Measurements from ENCODE around the gene ZNF595. TPM values are rescaled to one million over a fixed set of nuclear protein-coding genes. Genes with fewer than 3 reads are reported as not detected.
"Not testable (repeated sequence)": the region's sequence is repeated elsewhere in the genome, so short reads cannot be mapped to it uniquely, and the experiment has no call there.

ZNF595 gene
- polyA plus RNA-seq (ENCODE audit: insufficient read length in 10 of 10): 10 to 100 TPM in 6 of 10 donors, 1 to 10 TPM in 4; 7.2 to 12.9 (median 10.4) TPM
- long read RNA-seq, donor 1, partial matches to known transcripts: 0 of 2 reads
- long read RNA-seq, donor 1, other reads (novel, unspliced or antisense): 0 of 2 reads
- long read RNA-seq, donor 2, partial matches to known transcripts: 0 of 4 reads
- long read RNA-seq, donor 2, other reads (novel, unspliced or antisense): 0 of 4 reads
- long read RNA-seq, donor 3: 0 reads
- long read RNA-seq, donor 4, partial matches to known transcripts: 0 of 3 reads
- long read RNA-seq, donor 4, other reads (novel, unspliced or antisense): 0 of 3 reads
- long read RNA-seq, donor 5, partial matches to known transcripts: 0 of 5 reads
- long read RNA-seq, donor 5, other reads (novel, unspliced or antisense): 0 of 5 reads
- long read RNA-seq, donor 6, partial matches to known transcripts: 0 of 4 reads
- long read RNA-seq, donor 6, other reads (novel, unspliced or antisense): 0 of 4 reads
- long read RNA-seq, donor 7, partial matches to known transcripts: 0 of 3 reads
- long read RNA-seq, donor 7, other reads (novel, unspliced or antisense): 0 of 3 reads
- long read RNA-seq, donor 8, partial matches to known transcripts: 0 of 3 reads
- long read RNA-seq, donor 8, other reads (novel, unspliced or antisense): 0 of 3 reads
- long read RNA-seq, donor 9, partial matches to known transcripts: 0 of 1 reads
- long read RNA-seq, donor 9, other reads (novel, unspliced or antisense): 0 of 1 reads

DNA sequence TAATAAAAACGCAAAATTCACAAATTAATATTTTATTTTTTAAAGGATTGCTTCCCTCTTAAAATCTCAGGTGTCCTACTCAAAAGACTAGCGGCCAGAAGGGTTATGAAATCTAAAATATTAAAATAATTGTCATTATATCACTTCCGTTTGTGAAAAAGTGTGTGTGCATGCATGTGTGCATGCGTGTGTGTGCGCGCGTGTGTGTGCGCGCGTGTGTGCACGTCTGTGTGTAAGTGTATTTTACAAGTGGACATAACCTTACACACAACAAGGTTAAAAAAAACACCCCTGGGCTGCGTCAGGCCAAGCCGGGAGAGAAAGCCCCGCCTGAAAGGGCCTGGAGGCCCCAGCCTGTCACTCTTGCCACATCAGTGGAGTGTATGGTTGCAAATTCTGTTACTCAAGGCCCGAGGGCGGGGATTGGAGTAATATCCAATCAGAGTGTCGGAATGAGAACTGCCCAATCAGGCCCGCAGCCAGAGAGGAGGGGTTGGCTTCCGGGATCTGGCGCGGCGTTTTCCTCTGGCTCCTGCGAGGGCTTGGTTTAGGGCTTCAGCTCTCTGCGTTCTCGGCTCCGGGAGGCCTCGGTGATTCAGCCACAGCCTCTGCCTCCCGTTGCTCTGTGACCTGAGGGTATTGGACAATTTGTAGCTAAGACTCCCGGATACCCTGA, at the start of gene ZNF595:
ZNF595 (plus strand) TSS at position 518 of the 676 bp plus-strand sequence. CDS start 168 bp downstream, outside the sequence.
- not testable (repeated sequence) for DNase-seq

DNA sequence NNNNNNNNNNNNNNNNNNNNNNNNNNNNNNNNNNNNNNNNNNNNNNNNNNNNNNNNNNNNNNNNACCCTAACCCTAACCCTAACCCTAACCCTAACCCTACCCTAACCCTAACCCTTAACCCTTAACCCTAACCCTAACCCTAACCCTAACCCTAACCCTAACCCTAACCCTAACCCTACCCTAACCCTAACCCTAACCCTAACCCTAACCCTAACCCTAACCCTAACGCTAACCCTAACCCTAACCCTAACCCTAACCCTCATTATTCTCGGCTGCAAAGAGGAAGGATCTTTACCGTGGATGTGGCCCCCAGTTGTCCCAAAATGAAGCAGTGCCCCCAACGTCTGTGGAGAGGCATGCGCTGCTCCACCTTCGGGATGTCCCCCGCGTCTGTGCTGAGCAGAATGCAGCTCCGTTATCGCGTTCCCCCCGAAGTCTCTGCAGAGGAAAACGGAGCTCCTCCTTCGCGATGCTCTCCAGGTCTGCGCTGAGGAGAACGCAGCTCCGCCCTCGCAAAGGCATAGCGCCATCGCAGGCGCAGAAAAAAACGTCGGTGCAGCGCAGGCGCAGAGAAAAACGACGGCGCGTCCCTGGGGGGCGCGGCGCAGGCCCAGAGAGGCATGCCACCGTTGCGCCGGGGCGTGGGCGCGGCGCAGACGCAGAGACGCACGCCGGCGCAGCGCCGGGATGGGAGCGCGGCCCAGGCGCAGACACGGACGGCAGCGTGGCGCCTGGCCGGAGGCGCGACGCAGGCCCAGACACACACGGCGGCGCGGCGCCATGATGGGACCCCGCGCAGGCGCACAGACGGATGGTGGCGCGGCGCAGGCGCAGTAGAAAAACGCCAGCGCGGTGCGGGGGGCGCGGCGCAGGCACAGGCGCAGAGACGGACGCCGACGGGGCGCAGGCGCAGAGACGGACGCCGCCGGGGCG, 42.9 kb upstream of the ZNF595 start:
- peak; percentile 17 to 65 (median 36) for DNase-seq

DNA sequence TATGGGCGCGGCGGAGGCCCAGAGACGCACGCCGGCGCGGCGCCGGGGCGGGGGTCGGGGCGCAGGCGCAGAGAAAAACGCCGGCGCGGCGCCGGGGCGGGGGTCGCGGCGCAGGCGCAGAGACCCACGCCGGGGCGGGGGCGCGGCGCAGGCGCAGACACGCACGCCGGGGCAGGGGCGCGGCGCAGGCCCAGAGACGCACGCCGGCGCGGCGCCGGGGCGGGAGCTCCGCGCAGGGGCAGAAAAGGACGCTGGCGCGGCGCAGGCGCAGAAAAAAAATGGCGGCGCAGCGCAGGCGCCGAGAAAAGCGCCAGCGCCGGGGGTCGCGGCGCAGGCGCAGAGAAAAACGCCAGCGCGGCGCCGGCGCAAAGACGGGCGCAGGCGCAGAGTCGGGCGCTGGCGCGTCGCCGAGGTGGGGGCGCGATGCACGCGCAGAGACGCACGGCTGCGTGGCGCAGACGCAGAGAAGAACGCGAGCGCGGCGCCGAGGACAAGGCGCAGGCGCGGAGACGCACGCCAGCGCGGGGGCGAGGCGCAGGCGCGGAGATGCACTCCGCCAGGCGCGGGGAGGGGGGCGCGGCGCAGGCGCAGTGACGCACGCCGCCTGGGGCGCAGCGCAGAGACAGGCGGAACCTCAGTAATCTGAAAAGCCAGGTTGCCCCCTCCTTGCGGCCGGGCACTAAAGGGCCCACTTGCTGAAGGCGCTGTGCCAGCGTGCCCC, 41.9 kb upstream of the ZNF595 start:
- DNase-seq: not testable (repeated sequence)

DNA sequence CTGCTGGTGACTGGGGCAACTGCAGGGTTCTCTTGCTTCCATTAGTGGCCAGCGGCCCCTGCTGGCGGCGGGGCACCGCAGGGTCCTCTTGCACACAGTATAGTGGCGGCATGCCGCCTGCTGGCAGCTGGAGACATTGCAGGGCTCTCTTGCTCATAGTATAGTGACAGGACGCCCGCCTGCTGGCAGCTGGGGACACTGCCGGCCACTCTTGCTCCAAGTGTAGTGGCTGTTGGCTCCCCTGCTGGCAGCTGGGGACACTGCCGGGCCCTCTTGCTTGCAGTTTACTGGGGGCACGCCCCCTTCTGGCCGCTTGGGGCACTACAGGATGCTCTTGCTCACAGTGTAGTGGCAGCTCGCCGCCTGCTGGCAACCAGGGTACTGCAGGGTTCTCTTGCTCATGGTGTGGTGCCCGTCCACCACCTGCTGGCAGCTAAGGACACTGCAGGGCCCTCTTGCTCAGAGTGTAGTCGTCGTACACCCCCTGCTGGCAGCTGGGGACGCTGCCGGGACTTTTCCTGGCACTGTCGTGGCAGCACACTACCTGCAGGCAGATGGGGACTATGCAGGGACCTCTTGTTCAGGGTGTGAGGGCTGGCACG, 41.2 kb upstream of the ZNF595 start:
- peak in 1 of 3 donors; percentile 1 for DNase-seq

DNA sequence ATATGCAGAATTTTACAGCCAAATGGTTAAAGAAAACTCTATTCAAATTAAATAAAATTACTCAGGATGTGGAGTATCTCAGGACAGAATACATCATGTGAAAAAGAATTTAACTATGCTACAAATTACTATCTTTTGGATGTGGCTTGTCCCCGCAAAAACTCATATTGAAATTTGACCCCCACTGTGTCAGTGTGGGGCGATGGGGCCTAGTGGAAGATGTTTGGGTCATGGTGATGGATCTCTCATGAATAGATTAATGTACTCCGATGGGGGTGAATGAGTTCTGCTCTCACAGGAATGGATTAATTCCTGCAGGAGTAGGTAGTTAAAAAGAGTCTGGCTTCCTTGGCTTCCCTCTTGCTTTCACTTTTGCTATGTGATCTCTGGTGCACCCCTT, 35.0 kb upstream of the ZNF595 start:
- DNase-seq: not testable (repeated sequence)

DNA sequence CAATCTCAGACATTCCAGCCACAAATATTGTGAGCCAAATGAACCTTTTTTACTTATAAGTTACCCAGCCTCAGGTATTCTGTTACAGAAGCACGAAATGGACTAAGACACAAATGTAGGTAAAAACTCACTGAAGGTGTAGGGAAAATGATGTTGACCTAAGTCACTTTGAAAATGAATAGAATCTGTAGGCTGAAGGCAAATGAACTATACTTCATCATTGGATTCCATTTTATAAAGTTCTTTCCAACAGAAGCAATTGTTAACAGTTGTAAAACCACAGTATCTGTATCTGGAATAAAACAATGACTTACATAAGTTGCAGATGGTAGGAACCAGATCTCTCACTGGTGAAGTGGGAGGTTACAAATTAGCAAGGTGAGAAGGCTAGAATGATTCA, 34.5 kb upstream of the ZNF595 start:
- DNase-seq: not testable (repeated sequence)

DNA sequence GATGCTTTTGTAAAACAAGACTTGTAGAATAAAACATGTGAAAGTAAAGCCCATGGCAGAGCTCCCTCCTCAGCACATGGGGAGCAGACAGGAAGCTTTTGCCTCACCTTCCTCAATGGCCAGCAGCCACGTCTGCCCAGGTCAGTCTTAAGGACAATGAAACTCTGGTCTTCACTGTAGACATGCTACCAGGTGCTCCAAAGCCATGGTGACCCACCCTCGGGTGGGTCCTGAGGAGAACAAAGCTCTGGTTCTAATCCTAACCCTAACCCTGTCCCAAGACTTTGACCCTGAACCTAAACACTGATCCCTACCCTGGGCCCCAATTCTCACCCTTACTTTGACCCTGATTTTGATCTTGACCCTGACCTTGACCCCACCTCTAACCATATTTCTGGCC, 30.2 kb upstream of the ZNF595 start:
- not testable (repeated sequence) for DNase-seq

DNA sequence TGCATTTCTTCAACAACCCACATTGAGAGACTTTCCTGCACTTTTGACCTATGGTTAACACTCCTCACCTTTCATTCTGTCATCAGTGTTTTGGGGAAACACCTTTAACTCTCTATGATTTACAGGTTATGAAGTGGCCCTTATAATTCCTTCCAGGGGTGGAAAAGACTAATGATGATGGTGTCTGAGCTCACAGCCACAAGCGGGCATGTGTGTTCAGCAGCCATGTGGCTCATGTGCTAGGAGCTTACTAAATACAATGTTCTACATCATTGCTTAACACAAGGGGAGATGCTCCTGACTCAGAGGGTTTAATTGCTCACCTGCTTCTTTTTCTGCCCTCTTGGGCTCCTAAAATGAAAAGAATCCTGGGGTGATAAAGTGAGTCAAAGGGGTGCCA, 28.8 kb upstream of the ZNF595 start:
- not testable (repeated sequence) for DNase-seq

DNA sequence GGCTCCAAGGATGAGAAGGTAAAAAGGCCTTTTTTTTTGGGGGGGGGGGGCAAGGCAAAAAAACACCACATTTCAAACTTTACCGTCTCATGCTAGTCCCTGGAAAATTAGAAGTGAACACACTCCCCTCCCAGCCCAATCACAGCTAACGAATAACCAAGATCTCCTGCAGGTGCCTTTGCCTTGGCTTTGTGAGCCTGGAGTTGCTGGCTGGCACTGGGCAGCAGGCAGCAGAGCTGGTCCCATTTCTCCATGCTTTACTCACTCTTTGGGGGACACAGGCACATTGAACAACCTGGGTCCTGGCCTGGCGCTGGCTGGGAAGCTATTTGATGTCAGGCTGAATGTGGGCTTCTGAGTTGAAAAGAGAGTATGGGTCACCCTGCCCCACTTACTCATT, 25.6 kb upstream of the ZNF595 start:
- not testable (repeated sequence) for DNase-seq

DNA sequence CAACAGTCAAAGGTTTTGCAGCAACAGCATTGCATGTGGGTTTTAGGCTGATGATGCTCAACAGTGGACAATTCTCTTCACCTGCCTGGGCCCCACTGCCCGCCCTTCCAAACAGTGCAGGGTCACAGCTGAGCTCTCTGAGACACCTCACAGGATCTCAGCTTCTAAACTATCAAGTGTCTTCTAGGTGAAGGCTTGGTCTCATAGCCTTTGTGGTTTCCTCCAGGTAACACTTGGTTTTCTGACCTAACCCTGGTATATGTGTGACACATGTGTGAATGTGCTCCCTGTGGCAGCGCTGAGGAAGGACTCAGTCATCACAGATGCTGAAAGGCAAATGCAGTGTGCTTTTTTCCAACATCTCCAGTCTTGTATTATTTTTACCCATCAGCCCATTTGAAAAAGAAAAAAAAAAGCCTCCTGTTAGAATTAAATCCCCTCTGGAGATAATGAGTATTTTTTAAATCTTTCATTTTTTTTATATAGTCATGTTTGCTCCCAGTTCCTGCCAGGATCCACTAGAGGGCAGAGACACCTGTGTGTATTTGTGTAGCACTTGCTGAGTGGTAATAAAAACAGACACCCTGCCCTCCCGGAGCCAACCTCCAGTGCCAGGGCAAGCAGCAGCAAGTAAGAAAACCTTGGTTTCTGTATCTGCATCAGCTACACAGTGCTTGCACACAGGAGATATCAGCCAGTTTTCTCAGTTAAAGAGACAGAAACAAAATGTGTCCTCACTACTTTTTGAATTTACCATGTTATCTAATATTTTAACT, 24.2 kb upstream of the ZNF595 start:
- not testable (repeated sequence) for DNase-seq

DNA sequence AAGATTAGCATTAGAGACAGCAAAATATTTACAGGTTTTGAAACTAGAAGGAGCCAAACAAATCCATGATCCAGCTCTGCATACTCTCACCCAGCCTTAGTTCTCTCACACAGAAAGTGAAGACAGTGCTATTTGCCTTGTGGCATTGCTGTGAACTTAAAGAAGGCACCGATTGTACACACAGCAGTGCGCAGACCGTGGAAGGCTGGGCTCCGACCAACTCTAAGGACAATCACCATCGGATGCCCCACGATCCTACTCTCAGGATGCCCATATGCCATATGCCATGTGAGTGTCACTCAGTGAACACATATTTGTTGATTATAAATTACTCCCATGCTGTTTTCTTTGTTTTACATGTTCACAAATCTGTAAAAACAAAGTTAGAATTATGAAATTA, 19.8 kb upstream of the ZNF595 start:
- DNase-seq: not testable (repeated sequence)

DNA sequence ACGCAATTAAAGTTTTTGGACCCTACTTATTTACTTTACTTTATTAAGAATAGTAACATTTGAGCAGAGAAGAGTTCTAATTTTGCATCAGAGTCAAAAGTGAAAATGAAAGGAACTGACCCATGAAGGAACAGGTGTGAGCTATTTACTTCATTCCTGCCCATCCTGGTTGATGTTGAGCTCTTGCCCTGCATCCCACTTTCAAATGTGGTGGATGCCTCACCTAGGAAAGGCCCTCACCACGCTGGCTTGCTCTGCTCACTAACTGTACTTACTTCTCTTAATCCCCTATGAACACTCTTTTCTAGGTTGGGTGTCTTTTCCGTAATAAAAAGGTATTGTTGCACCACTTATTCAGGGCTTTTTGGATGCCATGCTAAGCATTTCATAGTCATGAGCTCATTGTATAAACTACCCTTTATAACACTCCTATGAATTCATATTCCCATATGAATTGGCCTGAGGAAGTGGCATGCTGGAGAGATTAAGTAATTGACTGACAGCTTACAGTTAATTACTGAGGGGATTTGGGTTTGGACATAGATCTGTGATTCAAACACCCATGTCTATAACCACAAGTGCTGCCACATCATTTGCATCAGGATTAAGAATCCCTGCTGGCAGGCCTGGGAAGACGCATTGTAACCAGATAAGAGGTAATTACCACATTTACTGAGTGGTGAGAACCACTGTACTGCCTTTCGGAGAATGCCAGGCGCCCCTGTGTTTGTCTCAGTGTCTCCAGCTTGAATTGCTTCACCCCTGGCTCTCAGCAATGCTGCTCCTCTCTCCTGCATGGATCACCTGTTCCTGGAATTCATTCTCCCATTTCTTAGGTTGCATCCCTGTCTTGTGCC, 16.3 kb upstream of the ZNF595 start:
- DNase-seq: not testable (repeated sequence)

DNA sequence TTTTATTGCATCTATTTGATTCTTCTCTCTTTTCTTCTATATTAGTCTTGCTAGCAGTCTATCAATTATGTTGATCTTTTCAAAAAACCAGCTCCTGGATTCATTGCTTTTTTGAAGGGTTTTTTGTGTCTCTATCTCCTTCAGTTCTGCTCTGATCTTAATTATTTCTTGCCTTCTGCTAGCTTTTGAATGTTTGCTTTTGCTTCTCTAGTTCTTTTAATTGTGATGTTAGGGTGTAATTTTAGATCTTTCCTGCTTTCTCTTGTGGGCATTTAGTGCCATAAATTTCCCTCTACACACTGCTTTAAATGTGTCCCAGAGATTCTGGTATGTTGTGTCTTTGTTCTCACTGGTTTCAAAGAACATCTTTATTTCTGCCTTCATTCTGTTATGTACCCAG, 14.9 kb upstream of the ZNF595 start:
- not testable (repeated sequence) for DNase-seq

DNA sequence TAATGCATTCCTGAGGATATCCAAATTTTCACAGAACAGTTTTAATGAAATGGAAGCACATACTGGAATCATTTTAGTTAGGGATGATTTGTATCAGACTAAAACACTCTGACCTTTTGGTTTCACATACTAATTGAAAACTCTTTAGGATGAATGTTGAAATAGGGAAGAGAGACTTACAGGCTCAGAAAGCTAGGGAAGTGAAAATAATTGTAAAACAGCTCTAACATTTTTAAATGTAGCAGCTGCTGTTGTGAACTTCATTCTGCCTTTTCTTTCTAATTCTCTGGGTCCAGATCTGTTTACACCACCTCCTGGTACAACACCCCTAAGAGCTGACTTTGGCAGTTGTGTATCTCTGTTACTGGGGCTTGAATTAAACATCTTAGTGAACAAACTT, 9.7 kb upstream of the ZNF595 start:
- not testable (repeated sequence) for DNase-seq

DNA sequence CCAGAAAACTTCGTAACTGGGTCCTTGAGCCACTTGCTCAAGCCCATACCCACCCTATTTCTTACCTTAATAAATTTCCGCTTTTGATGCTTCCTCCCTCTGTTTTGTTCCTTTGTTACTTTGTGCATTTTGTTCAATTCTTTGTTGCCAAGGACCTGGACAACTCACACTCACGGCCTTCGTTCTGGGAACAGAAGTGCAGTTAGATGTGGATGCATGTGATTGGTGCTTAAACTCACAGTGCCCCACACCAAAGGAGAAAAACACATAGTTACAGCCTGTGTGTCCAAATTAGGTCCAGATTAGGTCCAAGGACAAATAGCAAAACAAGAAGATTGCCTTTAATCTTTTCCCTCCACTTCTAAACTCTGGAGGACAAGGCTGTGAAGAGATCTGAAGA, 1.9 kb upstream of the ZNF595 start:
- not testable (repeated sequence) for DNase-seq

DNA sequence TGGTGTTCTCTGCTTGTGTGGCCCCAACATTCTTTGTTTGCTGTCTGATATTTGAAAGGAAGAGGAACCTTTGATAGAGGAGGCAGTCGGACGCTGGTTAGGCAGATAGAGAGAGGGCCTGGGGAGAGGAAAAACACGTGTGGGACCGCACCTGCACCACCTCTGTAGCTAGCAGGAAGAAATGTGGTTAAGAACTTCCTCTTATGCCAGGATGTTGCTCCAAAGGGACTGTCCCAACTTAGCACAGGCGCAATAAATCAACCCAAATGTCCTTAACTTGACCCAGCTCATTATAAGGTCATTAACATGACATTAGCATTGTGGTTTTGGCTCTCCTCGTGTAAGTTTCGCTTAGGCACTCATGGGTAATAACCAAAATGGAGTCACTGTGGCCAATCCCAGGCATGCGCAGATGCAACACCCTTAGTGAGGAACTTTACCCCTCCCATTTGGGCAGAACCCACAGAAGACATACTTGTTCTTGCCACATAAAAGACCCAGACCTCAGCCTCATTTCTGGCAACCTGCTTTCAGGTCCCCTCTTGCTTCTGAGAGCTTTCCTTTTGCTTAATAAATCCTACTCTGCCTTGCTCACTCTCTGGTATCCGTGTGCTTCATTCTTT, 1.4 kb upstream of the ZNF595 start:
- not testable (repeated sequence) for DNase-seq

DNA sequence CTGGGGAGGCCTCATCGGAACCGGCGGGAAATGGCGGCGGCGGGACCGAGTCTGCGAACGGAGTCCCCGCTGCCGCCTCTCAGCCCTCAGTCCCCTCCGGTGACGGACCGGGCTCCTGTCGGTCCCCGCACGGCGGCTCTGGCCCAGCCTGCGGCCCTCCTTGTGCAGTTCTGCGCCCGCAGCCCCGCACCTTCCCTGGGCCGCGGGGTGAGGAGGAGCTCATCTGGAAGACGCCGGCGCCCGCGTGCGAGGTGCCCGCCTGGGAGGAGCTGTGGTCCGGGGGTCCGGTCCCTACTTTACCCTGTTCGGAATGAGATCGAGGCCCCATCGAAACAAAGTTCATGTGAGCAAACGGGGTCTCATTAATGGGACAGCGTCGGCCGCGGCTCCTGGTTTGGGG, 400 bp downstream of the ZNF595 start:
- DNase-seq: not testable (repeated sequence)

DNA sequence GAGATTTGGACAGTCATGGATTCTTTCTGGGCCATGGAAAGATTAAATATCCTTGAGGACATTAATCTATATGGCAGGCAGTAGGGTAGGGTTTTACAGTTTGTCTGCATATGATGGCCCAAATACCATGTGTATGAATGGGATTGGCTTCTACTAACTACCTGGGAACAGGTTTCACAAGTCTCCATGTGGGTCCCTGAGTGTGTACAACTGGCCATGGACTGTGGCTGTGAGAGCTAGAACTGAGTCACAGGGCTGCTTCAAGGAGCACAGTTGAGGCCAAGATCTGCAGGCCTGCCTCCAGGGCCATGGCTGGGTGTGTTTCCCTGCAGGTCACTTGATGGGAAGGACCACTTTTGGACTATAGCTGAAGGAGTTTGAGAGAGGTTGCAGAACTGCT, 11.6 kb downstream of the ZNF595 start:
- DNase-seq: not testable (repeated sequence)
